ENCODE measurements around the gene SUPT4H1.

Gene SUPT4H1

DNA sequence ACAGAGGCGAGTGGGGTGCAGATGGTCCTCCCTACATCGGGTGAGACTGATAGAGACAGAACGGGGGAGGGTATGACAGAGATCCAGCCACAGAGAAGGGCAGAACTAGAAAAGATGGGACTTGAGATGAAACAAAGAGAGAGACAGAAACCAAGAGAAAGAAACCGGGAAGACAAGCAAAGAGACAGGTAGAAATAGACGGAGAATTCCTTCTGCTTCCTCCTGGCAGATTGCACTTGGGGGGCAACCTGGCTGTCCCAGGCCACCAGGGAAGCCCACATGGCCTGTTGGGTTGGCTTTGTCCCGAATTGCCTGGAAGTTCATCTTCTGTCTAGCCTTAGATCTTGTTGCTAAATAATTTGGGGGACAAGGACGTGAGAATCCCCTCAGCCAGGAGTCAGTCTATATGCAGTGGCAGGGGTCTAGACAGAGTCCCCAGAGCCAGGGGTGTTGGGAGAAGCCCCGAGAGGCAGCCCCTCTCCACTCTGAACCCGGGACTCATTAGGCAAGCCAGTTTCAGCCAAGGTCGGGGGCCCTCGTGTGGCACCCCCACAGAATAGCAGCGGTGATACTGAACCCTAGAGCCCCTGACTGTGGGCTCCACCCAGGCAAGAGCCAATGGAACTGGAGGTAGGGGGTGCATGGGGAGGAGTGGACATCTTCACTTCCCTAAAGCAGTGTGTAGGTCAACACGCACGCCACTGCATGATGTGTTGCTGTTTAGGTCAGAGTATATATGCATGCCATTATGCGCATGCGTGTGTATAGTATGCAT lies 22.8 kb downstream of the SUPT4H1 start:
- no peak for DNase-seq (ENCODE audit: low spot score)

DNA sequence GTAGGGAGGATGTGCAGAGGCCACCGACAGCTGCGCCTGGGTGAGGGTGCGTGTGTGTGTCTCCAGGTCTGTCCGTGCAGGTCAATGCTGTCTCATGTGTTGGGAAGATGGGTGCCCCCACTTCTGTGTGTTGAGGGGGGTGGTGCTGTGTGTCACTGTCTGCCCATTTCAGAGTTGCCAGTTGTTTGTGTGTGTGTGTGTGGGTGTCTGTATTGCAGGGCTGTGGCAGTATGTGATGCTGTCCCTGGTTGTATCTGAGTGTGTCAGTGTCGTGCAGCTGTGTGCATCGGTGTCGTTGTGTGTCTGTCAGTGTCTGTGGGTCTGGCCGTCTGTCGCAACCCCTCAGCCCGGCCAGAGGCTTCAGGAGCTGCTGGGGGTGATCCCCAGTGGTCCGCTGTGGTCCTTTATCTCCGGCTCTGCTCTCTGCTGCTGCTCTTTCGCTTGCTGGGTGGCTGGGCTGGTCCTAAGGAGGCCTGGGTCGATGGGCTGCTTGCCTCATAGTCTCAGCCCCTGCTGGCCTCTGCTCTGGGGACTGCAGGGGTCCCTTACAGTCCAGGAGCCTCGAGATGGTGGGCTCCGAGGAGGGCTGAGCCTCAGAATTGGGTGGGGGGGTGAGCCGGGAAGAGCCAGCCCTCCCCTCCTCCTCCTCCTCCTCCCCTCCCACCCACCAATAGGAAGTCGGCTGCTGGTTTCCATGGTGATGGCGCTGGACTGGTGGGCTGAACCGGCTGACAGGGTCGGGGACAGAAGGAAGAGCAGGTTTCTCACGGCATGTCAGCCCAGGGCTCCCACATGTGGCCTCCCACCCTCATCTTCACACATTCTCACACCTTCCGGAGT lies 23.6 kb downstream of the SUPT4H1 start, which contains the start of gene TSPOAP1:
TSS of gene TSPOAP1 (minus strand) at position 601 of the 840 bp plus-strand sequence. CDS start 875 bp downstream, outside the sequence.
- no peak for DNase-seq (ENCODE audit: low spot score)

DNA sequence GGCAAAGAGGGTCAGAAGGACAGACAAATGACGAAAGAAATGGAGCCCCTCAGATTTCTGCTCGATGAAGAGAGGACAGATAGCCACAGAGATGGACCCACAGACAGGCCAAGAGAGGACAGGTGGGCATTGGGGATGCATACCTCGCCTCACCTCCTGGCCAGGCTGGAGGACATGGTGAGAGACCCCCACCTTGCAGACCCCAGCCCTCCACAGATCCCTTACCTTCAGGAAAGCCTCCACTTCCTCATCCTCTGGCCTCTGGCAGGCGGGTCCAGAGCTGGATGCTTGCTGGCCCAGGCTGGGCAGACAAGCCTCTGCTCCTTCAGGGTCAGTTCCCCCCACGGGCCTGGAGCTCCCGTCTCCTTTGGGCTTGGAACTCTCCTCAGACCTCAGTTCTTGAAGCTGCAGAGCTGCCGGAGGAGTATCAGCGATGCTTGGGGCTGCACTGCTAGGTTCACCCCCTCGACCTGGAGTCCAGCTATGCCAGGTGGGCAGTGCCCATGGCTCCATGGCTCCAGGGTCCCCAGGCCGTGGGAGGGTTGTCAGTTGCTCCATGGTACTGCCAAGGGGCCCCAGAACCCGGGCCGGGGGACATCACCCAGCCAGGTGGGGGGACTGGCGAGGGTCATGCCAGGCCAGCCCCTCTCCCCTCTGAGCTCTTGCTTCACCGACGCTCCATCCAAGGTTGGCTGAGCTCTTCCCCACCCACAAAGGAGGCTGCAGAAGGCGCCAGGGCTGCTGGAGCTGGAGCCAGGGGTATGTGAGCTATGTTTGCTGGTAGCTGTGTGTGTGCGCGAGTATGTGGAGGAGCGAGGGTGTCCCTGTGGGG lies 24.4 kb downstream of the SUPT4H1 start:
- no peak for DNase-seq (ENCODE audit: low spot score)

DNA sequence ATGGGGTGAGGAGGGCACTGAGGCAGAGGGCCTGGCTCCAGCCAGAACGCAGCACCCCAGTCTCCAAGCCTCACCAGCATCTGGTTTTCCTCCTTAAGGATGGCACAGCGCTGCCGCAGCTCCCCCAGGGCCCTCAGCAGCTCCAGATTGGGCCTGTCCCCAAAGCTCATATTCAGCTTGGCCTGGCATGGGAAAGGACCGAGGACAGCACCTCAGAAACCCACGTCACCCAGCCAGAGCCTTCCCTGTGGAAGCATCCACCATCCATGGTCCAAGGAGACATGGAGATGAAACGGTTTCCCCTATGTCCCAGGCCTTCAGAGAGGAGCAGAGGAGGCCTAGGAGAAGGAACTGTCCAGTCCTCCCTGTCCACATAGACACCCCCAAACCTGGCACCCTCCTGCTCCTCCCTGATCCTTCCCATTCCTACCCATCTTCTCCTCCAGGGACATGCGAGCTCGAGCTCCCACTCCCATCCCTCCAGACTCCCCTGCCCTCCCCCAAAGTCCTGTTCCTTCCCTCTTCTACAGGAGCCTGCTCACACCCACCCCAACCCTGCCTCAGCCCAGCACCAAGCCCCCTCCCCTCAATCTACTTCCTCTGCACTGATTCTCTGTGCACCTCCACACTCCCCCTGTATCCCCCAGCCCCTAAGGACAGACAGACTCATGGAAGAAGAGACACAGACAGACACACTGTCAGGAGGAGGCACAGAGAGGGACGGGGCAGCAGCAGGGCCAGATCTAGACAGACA lies 25.2 kb downstream of the SUPT4H1 start:
- no peak for DNase-seq (ENCODE audit: low spot score)

DNA sequence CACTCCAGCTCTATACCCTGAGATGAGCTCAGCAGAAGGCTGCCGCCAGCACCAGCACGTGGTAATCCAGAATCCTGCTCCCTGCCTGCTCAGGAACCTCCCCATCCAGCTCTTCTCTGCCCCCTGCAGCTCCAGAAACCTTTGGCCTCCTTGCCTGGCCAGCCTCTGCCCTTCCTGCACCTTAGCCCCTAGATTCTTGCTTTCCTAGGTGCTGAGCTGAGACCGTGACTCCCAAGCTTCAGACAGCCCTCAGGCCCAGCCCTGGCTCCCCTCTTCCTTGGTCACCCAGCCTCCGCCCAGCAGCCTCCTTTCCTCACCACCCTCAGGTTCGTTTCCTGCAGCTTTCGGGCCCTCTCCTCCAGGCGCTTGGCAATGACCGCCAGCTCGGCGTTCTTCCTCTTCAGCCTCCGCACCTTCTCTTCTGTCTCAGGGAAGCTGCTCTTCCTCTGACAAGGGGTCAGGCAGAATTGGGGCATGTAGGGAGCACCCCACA lies 26.0 kb downstream of the SUPT4H1 start:
- DNase-seq (ENCODE audit: low spot score) = no peak

DNA sequence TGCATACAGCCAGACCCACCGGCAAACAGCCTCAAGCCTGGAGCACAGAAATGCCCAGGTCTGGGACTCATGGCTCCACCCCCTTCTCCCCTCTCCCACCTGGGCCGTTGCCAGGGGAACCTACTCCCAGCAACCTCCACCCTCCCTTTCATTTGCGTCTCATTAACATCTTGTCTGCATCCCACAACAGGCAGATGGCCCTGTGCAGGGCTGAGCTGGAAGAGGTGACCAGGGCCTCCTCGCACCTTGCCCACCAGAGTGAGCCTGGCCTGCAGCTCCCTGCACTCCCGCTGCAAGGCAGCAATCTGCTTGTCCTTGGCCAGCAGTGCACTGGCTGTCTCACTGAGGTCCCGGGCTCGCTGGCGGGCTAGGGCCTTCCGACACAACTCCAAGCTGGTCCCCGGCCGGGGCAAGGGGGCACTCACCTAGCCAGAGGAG lies 26.7 kb downstream of the SUPT4H1 start:
- DNase-seq (ENCODE audit: low spot score) = no peak

DNA sequence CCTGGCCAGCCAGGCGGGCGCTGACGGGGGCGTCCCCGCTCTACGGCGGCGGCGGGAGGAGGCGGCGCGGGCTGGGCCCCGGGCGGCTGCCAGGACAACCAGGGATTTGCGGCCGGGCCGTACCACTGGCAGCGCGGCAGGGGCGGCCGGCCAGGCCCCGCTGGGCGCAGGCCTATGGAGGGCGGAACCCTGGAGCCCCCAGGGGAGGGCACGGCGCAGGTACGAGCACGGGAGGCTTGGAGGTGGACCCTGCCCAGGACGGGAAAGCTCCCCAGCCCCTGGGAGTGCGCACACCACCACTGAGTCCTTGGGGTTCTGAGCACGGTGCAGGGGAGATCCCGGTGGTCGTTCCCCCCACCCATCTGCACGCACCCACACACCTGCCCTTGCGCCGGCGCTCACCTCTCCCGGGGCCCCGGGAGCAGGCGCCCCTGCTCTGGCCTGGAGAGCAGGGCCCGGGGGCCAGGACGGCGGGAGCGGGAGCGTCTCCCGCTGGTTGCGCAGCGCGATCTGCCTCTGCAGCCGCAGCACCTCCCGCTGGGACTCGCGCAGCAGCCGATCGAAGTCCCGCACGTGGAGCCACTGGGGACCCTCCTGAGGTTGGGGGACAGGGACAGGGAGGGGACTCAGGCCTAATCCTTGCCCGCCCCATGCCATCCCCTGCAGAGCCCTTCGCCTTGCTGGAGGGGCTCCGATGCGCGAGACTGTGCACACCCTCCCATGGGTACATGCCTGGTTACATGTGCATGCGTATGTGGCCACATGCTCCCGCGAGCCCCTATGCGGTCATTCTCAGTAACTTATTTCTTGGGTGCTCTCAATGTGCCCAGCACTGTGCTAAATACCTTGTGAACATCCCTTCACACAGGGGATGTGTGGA lies 27.4 kb downstream of the SUPT4H1 start:
- no peak for DNase-seq (ENCODE audit: low spot score)

DNA sequence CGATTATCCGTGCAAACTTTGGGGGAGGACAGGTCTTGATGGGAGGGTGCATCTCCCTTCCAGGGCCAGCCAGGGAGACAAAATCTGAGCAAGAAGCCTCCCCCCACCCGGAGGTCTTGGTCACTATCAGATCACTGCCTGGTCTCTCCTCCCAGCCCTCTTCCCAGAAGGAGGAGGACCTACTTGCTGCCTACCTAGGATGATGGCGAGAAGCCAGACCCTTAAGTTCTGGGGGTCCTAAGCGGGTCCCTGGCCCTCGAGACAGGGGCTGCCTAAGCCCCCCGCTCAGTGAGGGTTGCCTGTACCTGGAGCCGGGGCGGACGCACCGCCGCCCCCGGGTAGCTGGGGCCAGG lies 28.0 kb downstream of the SUPT4H1 start:
- no peak for DNase-seq (ENCODE audit: low spot score)

DNA sequence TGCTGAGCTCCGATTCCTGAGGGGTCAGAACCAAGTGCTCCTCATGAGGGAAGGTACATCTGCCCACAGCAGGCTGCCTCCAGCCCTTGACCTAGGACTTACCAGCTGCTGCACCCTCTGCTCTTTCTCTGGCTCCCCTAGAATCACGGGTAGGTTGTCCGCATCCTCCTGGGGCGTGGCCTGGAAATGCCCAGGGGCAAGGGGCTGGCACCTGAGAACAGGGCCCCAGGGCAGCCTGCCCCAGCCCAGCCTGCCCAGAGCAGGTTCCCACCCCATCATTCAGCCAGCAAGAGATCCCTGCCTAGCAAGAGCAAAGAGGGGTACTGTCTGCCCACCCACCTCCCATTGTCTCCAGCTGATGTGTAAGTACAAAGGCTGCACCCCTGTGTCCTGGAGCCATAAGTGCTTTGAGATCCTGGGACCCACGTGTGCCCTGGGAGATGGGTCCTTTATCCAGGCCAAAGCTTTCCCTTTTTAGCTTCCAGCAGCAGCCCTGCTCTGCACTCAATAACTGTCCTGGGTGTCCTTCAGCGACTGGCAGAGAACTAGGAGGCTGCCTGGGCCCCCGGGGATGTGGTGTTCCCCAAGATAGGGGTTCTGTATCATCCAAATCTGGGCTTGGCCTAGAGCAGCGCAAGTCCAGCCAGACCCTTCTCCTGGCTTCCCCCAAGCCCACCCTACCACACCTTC lies 28.5 kb downstream of the SUPT4H1 start:
- no peak for DNase-seq (ENCODE audit: low spot score)

DNA sequence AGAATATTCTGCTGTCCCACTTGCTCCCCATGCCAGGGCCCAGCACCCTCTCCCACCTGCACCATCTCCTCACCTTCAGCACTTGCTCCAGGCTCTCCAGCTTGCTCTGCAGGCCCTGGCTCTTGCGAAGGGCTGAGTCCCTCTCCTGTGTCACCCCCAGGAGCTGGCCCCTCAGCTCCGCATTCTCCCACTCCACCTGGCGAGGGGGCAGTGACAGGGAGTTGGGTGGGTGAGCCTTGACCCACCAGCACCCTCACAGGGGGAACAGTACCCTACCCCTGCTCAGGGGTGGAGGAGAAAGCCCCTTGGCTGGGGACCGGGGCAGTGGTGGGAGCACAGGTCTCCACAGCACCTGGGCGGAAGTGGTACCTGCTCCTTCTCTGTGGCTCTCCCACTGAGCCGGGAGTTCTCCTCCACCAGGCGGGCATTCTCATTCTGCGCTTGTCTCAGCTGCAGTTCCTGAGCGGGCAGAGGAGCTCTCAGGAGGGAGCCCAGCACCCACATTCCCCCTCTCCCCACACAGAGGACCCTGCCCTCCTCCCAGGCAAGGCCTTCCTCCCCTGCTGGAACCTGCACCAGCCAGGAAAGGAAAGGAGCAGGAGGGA lies 29.3 kb downstream of the SUPT4H1 start:
- no peak for DNase-seq (ENCODE audit: low spot score)

DNA sequence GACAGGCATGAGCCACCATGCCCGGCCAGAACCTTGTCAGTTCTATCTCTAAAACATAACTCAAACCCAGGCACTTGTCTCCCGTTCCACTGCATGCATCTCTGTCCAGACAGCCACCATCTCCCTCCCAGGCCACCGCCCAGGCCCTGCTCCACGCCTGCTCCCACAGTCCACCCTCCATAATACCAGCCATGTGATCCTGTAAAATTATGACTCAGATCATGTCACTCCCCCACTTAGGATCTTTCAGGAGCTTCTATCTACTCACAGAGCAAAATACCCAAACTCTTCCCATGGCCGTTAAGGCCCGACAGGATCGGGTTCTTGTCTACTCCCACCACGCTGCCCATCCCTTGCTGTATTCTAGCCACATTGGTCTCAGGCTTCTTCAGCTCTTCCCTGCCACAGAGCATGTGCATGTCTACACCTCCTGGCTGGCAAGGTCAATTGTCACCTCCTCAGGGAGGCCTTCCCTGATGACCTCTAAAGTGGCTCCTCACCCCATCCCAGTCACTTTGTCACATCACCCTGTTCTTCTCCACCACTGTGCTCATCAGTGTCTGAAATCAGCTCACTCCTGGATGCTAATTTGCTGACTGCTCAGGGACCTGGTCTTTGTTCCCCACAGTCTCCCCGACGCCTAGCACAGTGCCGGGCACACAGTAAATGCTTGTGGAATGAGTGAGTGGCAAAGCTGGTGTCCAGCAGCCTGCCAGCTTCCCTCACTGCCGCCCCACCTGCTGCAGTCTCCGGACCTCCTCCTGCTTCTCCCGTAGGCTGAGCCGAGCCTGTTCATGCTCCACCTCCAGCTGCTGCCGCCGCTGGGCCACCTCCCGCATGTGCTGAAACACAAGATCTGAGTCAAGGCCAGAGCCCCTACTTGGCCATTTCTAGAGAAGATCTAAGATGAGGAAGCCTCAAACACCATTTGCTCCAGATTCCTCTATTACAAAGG lies 30.2 kb downstream of the SUPT4H1 start:
- no peak for DNase-seq (ENCODE audit: low spot score)

DNA sequence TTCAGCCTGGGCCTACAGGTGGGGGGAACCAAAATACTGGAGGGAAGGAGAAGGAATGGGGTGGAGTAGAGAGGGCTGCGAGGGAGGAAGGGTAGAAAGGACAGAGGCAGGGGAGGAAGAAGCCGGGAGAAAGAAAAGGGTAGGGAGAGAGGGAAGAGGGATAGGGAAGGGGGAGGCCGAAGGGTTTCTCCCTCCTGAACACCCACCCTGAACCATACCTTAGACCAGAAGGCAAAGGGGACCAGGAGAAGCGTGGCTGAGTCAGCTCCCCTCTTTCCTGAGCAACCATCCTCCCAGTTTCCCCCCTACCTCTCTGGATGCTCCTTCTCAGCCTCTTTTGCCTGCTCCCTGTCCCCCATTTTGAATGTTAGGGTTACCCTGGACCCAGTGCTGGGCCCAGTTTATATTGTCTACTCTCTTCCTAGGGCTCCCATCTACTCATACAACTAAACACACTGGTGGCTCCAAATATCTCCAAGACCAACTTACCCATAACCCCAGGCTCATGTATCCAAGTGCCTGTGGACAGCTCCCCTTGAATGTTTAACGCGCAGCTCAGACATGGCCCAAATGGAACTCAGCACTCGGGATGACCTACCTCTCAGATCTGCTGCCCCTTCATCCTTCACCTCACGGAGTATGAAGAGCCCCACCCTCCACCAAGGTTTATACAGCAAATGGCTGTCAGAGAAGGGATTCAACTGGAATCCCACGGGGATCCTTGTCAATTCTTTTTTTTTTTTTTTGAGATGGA lies 31.3 kb downstream of the SUPT4H1 start:
- no peak for DNase-seq (ENCODE audit: low spot score)

DNA sequence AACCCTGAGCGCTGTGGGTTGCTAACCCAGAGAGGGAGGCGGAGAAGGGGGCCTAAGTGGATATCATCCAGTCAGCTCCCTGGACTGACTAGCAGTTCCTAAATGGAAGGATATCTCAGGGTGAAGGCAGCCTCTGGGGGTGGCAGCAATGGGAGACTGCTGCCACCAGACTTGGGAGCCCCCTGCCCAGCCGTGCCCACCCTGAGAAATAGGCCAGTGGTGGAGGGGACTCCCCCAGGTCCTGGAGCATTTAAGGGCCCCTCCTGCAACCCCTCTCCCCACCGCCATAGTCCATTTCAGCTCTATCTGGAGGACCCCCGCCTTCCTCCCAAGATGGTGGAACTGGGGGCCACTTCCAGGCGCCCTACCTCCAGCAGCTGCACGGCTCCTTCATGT lies 31.8 kb downstream of the SUPT4H1 start:
- no peak for DNase-seq (ENCODE audit: low spot score)

DNA sequence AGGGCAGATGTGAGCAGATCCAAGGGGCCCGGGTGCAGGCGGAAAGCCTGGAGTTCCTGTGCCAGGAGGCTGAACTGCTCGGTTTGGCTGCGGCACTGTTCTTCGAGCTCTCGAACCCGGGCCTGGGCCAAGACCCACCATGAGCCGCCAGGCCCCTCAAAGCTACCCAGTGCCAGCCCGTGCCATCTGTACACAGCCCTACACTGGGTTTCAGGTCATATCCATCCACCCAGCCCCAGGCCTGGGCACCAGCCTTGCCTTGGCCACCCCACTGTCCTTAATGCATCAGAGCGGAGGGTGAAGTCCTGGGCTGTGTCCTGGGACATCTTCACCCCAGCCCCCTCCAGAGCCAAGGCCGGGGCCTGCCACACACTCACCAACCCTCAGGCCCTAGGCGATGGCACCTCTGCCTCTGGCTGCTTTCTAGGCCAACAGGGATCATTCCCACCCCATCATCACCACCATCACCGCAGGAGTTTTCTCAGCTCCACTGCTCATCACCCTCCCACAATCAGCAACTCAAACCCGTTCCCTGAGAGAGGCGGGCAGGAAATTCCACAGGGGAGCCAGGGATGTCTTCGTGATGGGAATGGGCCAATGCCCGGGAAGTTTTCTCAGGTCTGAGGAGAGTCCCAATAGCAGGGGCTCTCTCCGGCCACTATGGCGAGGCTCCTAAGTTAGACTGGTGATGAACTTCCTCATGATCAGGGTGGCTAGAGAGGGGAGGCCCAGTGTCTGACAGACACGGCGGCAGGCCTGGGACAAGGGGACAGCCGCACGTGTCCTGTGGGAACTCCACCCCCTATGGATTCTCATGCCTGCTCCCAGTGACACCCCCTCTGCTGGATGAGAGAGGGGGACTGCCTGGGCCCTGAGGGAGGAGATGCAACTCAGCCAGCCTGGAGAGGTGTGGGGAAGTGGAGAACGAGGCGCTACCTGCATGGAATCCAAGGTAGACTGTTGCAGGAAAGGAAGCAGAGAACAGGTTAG lies 32.5 kb downstream of the SUPT4H1 start:
- DNase-seq (ENCODE audit: low spot score) = no peak

DNA sequence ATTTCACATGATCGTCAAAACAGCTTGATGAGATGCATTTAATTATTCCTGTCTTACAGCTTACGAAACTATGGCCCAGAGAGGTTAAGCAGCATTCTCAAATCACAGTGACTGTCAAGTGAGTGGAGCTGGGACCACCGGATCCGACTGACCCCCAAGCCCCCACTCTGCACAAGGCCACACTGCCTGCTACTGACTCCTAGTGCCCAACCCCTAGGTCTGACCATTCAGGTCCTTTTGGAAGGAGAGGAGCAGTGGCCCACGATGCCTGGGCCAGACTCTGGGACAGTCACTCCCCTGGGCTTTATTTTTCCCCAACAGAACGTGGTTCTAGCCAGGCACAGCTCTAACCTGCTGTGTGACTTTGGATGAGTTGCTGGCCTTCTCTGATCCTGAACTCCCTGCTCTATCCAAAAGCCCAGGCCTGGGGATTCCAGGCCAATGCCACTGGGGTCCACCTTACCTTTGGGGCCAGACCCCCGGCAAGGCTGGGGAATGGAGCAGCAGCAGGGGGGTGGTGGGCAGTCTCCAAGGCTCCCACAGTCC lies 33.3 kb downstream of the SUPT4H1 start:
- DNase-seq (ENCODE audit: low spot score) = no peak

DNA sequence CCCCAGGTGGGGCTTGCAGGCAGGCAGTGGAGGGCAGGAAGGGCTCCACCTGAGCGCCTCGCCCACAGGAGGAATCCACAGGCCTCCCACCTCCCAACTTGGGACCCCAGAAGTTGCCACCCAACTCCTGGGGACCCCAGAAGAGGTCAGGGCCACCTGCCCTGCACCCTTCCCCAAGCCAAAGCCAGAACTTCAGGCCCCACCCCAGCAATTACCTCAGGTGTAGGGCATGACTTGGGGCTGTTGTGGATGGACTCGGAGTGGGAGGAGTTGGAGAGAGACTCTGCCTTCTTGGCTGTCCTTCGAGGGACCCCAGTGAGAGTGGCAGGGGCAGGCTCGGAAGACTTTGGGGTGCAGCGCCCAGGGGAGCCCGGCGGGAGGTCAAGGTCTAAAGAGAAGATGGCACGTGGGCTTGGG lies 33.9 kb downstream of the SUPT4H1 start:
- no peak for DNase-seq (ENCODE audit: low spot score)
